T-cell (primary cell): ENCODE data around the gene LOC101059915.
A peak's percentile ranks its signal among the peaks of the same experiment; 100 is the strongest.
"Not testable (repeated sequence)": the region's sequence is repeated elsewhere in the genome, so short reads cannot be mapped to it uniquely, and the experiment has no call there.

Experiments
- ATAC-seq, 4 experiments: fragments of 200-7000 bp in 3 of 4; fragments of 150-1000 bp in 1 of 4; cut with Tn5 transposase; replicated peaks in 1 of 4; 1 replicate in 3 of 4; 2 replicates in 1 of 4; pipeline ENCODE4 v1.10.0; 2021; ENCODE audit warnings: moderate library complexity in 3 of 4, mild to moderate bottlenecking in 2 of 4, moderate number of reproducible peaks in 1 of 4
- CTCF ChIA-PET, 2 donors: fragments of 300-600 bp; sonication (Branson Sonifier 250); formaldehyde crosslinking; loops; one replicate each; lab custom pipeline; 2022; ENCODE audit warnings: antibody characterized with exemption in 2 of 2; lab: Charles Lee
- POLR2A ChIA-PET, 2 donors: fragments of 300-600 bp; sonication (Branson Sonifier 250); formaldehyde crosslinking; loops; one replicate each; lab custom pipeline; 2022; ENCODE audit warnings: antibody characterized with exemption in 2 of 2; lab: Charles Lee
- DNase-seq, 35 experiments: peaks; one replicate each; pipeline versions ENCODE4 v3.0.0 to v3.0.0-alpha.2; 2013 to 2023
- H3K27ac ChIP-seq: one replicate; pipeline ENCODE4 v1.5.1; 2013; ENCODE audit warnings: low read length
- H3K27me3 ChIP-seq, 2 experiments: replicated peaks in 1 of 2; 1 replicate in 1 of 2; 2 replicates in 1 of 2; pipeline versions ENCODE4 v1.6.1 to v1.7.0; 2013; ENCODE audit warnings: low read length in 1 of 2, mixed read lengths in 1 of 2; ENCODE audit not compliant: control insufficient read depth in 2 of 2, insufficient read depth in 2 of 2; ENCODE audit errors: extremely low read depth in 1 of 2
- H3K36me3 ChIP-seq, 2 donors: 1 replicate in 1 of 2; 2 replicates in 1 of 2; pipeline versions ENCODE4 v1.6.1 to v1.7.0; 2013; ENCODE audit warnings: low read length in 1 of 2; ENCODE audit not compliant: control insufficient read depth in 2 of 2, insufficient read depth in 1 of 2; ENCODE audit errors: extremely low read depth in 1 of 2
- H3K4me1 ChIP-seq, 2 experiments: 1 replicate in 1 of 2; 2 replicates in 1 of 2; pipeline versions ENCODE4 v1.6.1 to v1.7.0; 2013; ENCODE audit warnings: low read length in 2 of 2, mixed read lengths in 1 of 2; ENCODE audit not compliant: insufficient read depth in 2 of 2, control insufficient read depth in 1 of 2; ENCODE audit errors: extremely low read depth in 1 of 2
- H3K4me3 ChIP-seq, 2 donors: 1 replicate in 1 of 2; 2 replicates in 1 of 2; pipeline versions ENCODE4 v1.5.1 to v1.7.0; 2013; ENCODE audit warnings: mild to moderate bottlenecking in 2 of 2, low read length in 1 of 2, moderate library complexity in 1 of 2; ENCODE audit not compliant: control insufficient read depth in 1 of 2; ENCODE audit errors: extremely low read depth in 1 of 2
- H3K9me3 ChIP-seq: 2 replicates; pipeline ENCODE4 v1.7.0; 2013
- H3K27ac Mint-ChIP-seq, 2 donors: one replicate each; pipeline ENCODE4 v1.8.0; 2020 to 2021; ENCODE audit warnings: mild to moderate bottlenecking in 2 of 2, mixed read lengths in 2 of 2
- H3K27me3 Mint-ChIP-seq, 2 donors: one replicate each; pipeline ENCODE4 v1.8.0; 2021 to 2022; ENCODE audit warnings: mixed read lengths in 2 of 2
- H3K36me3 Mint-ChIP-seq: one replicate; pipeline ENCODE4 v1.8.0; 2021; ENCODE audit warnings: mixed read lengths
- H3K4me1 Mint-ChIP-seq, 3 donors: one replicate each; pipeline ENCODE4 v1.8.0; 2020 to 2022; ENCODE audit warnings: mixed read lengths in 3 of 3, mild to moderate bottlenecking in 1 of 3
- H3K4me3 Mint-ChIP-seq, 3 donors: one replicate each; pipeline ENCODE4 v1.8.0; 2020 to 2022; ENCODE audit warnings: mild to moderate bottlenecking in 3 of 3, mixed read lengths in 3 of 3, moderate library complexity in 3 of 3
- H3K9me3 Mint-ChIP-seq, 3 donors: one replicate each; pipeline ENCODE4 v1.8.0; 2020 to 2022; ENCODE audit warnings: mixed read lengths in 3 of 3
- WGBS: methylation state at CpG from one replicate; pipeline ENCODE4 v1.1.5; 2013; ENCODE audit warnings: missing lambda C conversion rate; ENCODE audit not compliant: insufficient coverage; 5-methylcytosine and 5-hydroxymethylcytosine counted together

Gene LOC101059915

DNA sequence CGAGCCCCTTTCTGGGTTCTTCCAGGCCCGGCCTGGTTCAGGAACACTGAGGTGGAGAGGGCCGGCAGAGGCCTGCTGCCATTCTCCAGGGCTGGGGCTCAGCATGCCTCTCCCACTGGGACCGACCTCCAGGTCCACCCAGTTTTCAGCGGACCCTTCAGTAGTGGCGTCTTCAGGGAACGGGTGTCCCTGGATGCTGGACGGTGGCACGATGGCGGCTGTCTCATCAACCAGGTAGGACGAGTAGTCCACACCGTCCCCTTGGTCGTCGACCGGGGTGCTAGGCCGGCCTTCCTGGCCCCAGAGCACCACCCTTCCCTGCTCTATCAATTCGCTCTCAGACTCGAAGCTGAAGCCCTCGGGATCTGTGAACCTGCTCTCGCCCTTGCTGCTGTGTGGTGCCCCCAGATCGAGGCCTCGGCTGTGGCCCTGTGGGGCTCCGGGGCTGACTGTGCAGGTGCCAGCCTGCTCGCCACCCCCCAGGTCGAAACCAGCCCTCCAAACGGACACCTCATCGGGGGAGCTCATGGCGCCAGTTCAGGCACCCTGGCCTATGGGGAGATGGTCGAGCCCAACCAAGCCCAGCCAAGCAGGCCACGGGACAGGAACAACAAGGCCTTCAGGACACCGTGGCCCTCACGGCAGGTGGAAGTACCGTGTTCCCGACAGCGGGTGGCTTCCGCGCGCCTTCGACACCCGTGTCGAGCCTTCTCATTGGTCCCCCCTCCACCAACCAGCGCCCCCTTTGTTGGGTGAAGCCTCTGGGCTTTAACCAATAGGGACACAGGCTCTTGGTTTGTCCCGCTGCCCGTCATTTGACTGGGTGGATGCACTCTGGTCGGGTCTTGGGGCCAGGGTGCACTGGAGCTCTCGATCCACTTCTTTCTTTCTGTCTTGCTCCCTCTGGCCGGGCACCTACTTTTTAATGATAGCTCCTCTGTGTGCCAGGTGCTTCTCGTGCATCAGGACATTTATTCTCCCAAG lies 814 bp upstream of the LOC101059915 start:
- no peaks in the 10 kb centered on the region for H3K27me3 ChIP-seq
- POLR2A ChIA-PET: no interaction called here
- H3K27ac ChIP-seq: no peak overlapping the region
- DNase-seq (no peak), ATAC-seq (no peak)
- H3K4me1 ChIP-seq: peaks cover 0 to 37% of the 10 kb centered on the region in 2 experiments
- CTCF ChIA-PET: no interaction called here
- no peaks in the 10 kb centered on the region for H3K27me3 Mint-ChIP-seq
- H3K4me3 ChIP-seq: no peak overlapping the region
- no peak overlapping the region for H3K4me3 Mint-ChIP-seq
- H3K27ac Mint-ChIP-seq: no peak overlapping the region
- no peaks in the 10 kb centered on the region for H3K9me3 ChIP-seq
- 98% methylated on average over 9 of the region's 48 CpGs for WGBS
- H3K36me3 Mint-ChIP-seq: no peaks in the 10 kb centered on the region
- peaks cover 27 to 33% (median 31%) of the 10 kb centered on the region in 3 donors for H3K4me1 Mint-ChIP-seq
- no peaks in the 10 kb centered on the region for H3K9me3 Mint-ChIP-seq
- H3K36me3 ChIP-seq: no peaks in the 10 kb centered on the region

DNA sequence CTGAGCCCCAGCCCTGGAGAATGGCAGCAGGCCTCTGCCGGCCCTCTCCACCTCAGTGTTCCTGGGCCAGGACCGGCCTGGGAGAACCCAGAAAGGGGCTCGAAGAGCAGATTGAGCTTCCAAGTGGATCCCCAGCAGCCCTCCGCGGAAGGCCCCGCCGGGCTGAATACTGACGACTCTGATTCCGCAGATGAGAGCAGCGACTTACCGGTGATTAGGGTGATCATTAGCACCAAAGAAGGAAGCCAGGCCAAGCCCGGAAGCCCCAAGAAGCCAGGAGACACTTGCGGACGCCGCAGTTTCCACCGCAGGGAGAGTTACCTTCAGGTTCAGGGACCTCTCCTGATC lies 876 bp downstream of the LOC101059915 start:
- Mint-ChIP-seq H3K4me3 (no peak overlapping the region), H3K36me3 (no peaks in the 10 kb centered on the region), H3K27ac (no peak overlapping the region), H3K9me3 (no peaks in the 10 kb centered on the region), H3K27me3 (no peaks in the 10 kb centered on the region), H3K4me1 (peaks cover 21 to 27% (median 27%) of the 10 kb centered on the region in 3 donors)
- Histone ChIP-seq H3K27me3 (no peaks in the 10 kb centered on the region), H3K36me3 (no peaks in the 10 kb centered on the region), H3K4me3 (no peak overlapping the region), H3K27ac (no peak overlapping the region), H3K9me3 (no peaks in the 10 kb centered on the region), H3K4me1 (peaks cover 0 to 29% of the 10 kb centered on the region in 2 experiments)
- ATAC-seq (no peak), DNase-seq (no peak)
- POLR2A ChIA-PET: no interaction called here
- WGBS: 83% methylated on average over 2 of the region's 16 CpGs
- CTCF ChIA-PET: no interaction called here

DNA sequence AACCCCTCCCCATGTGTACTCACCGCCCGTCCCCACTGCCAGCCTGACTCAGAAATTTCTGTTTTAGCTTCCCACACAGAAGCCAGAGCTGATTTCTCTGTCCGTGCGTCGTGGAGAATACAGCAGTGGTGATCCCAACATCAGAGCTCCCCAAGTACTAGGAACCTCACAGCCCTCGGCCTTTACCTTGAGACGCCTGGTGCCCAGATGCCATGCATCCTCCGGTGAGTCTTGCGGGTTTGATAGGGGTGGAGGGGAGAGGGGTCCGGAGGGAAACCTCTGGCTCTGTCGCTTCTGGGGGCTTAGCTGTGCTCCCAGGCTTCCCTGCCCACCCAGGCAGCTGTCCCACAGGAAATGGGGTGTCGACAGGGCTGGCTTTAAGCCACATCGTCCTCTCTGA lies 2.1 kb downstream of the LOC101059915 start:
- WGBS: no CpG with 5 or more reads among the region's 13 CpGs
- no peak for DNase-seq
- Histone ChIP-seq H3K4me1 (peaks cover 0 to 18% of the 10 kb centered on the region in 2 experiments), H3K27ac (no peak overlapping the region), H3K36me3 (no peaks in the 10 kb centered on the region), H3K27me3 (no peaks in the 10 kb centered on the region), H3K4me3 (no peak overlapping the region), H3K9me3 (no peaks in the 10 kb centered on the region)
- H3K4me1 Mint-ChIP-seq: peaks cover 20 to 21% (median 21%) of the 10 kb centered on the region in 3 donors
- H3K27ac Mint-ChIP-seq: no peak overlapping the region
- no peaks in the 10 kb centered on the region for H3K36me3 Mint-ChIP-seq
- H3K27me3 Mint-ChIP-seq: no peaks in the 10 kb centered on the region
- POLR2A ChIA-PET: no interaction called here
- H3K9me3 Mint-ChIP-seq: no peaks in the 10 kb centered on the region
- no peak overlapping the region for H3K4me3 Mint-ChIP-seq
- CTCF ChIA-PET: interaction anchor here in 1 of 2 donors (1.5 kb wide), 1 partner anchor 190 kb away, joined by 7 read pairs; no protein-coding TSS in a partner anchor
- ATAC-seq: no peak

DNA sequence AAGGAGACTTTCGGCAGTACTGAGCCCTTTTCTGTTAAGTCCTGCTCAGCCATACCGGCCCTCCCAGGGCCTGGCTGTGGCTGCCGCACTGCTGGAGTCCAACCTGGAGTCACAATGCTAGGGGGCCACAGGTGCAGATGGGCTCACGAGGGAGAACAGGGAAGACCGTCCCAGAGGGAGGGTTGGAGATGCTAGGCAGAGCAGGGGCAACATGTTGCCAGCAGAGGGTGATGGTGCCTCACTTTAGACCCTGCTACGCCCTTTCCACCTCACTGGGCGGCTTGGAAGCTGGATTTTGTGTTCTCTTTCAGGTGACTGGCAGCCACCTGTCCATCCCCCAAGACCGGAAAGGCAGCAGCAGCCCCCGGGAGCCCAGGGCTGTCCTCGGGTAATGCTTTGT lies 2.6 kb downstream of the LOC101059915 start:
- H3K36me3 Mint-ChIP-seq, H3K9me3 ChIP-seq, H3K27ac Mint-ChIP-seq, H3K27me3 ChIP-seq, POLR2A ChIA-PET, H3K4me3 ChIP-seq, H3K27me3 Mint-ChIP-seq, H3K9me3 Mint-ChIP-seq, H3K27ac ChIP-seq, H3K4me3 Mint-ChIP-seq, H3K36me3 ChIP-seq: not testable (repeated sequence)
- peak in 3 of 4 experiments; percentile 50 to 75 (median 68) for ATAC-seq
- 100% methylated on average over 1 of the region's 10 CpGs for WGBS
- peaks cover 0 to 18% of the 10 kb centered on the region in 2 experiments for H3K4me1 ChIP-seq
- CTCF ChIA-PET: interaction anchor here (0.5 to 1.5 kb wide), 3 partner anchors 190 to 472 kb away, joined by 3 to 7 read pairs (median 5); no protein-coding TSS in a partner anchor
- H3K4me1 Mint-ChIP-seq: peaks cover 20 to 21% (median 21%) of the 10 kb centered on the region in 3 donors
- DNase-seq: peak in 14 of 35 experiments; percentile 7 to 47 (median 22)

DNA sequence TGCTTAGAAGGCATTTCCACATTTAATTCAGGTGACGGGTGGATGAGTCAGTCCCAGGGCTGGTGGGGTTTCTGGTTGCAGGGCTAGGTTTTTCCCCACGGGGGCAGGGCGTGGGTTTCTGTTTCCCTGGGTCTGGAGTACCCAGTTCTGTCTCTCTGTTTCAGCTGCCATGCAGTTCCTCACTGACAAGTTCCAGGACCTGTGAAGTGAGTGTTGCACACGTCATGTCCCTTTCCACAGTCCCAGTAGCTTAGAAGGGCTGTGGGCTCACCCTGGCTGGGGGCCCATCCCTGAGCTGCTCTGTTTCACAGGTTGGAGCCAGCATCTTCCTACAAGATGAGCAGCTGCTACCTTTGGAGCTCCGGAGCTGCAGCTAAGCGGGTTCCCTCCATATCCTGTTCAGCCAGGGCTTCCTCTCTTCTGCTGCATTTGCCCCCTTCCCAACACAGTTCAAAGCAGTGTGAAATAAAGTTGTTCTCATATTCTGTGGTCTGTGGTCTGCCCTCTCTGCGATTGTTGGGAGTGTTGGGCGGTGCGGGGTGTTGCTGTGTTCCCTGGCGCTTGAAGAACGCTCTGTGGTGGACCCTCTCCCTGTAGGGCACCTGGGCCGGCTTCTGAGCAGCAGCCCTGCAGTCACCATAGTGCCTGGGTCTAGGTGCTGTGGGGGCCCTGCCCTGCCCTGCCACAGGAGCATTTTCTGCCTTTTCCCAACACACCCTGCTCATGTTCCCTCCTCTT lies 3.9 kb downstream of the LOC101059915 start:
- no peaks in the 10 kb centered on the region for H3K9me3 ChIP-seq
- ChIA-PET POLR2A (no interaction called here), CTCF (interaction anchor here in 1 of 2 donors (1.3 kb wide), 1 partner anchor 188 kb away, joined by 5 read pairs; no protein-coding TSS in a partner anchor)
- ATAC-seq (peak in 3 of 4 experiments; percentile 37 to 45 (median 43)), DNase-seq (peak in 3 of 35 experiments; percentile 10 to 15 (median 12))
- peaks cover 0 to 18% of the 10 kb centered on the region in 2 experiments for H3K4me1 ChIP-seq
- no peak overlapping the region for H3K27ac ChIP-seq
- Mint-ChIP-seq H3K9me3 (no peaks in the 10 kb centered on the region), H3K27ac (no peak overlapping the region), H3K4me3 (peak overlapping the region in 1 of 3 donors; percentile 45), H3K36me3 (no peaks in the 10 kb centered on the region), H3K27me3 (no peaks in the 10 kb centered on the region), H3K4me1 (peaks cover 20 to 21% (median 21%) of the 10 kb centered on the region in 3 donors)
- H3K4me3 ChIP-seq: no peak overlapping the region
- WGBS: 17% methylated on average over 6 of the region's 12 CpGs
- H3K36me3 ChIP-seq: no peaks in the 10 kb centered on the region
- H3K27me3 ChIP-seq: no peaks in the 10 kb centered on the region

DNA sequence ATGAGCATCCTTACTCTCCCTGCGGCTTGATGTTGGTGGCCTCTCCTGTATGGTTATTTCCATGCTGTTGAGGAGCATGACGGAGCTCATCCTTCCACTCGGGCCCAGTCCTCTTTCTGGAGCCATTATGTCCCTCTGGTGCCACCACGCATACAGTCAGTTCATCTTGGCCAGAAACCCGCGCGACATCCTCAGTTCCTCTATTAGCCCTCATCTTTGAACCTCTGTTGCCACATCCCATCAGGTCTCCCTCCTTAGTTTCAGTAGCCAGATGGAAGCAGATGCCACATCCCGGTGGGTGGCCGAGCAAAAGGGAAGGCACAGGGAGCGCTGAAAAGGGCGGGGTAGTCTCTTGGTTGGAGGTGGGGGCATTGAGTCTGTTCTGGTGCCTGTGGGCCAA lies 4.6 kb downstream of the LOC101059915 start:
- H3K36me3 Mint-ChIP-seq: no peaks in the 10 kb centered on the region
- ATAC-seq (no peak), DNase-seq (no peak)
- ChIA-PET CTCF (no interaction called here), POLR2A (no interaction called here)
- no peaks in the 10 kb centered on the region for H3K36me3 ChIP-seq
- no peaks in the 10 kb centered on the region for H3K9me3 Mint-ChIP-seq
- H3K4me3 Mint-ChIP-seq: peak overlapping the region in 1 of 3 donors; percentile 45
- H3K27ac ChIP-seq: no peak overlapping the region
- H3K27me3 ChIP-seq: no peaks in the 10 kb centered on the region
- no peak overlapping the region for H3K4me3 ChIP-seq
- no peak overlapping the region for H3K27ac Mint-ChIP-seq
- H3K4me1 ChIP-seq: peaks cover 0 to 18% of the 10 kb centered on the region in 2 experiments
- no peaks in the 10 kb centered on the region for H3K9me3 ChIP-seq
- no peaks in the 10 kb centered on the region for H3K27me3 Mint-ChIP-seq
- peaks cover 20 to 21% (median 21%) of the 10 kb centered on the region in 3 donors for H3K4me1 Mint-ChIP-seq
- WGBS: 97% methylated on average over 5 of the region's 11 CpGs
